NCI-H2196 (cell line): ENCODE results near the gene CACNA1C.
A peak's percentile ranks its signal among the peaks of the same experiment; 100 is the strongest.

Experiments
- DNase-seq: peaks from one replicate; lab custom pipeline; 2025; ENCODE audit not compliant: unreplicated experiment; lab: John Stamatoyannopoulos, UW

The CACNA1C gene

DNA sequence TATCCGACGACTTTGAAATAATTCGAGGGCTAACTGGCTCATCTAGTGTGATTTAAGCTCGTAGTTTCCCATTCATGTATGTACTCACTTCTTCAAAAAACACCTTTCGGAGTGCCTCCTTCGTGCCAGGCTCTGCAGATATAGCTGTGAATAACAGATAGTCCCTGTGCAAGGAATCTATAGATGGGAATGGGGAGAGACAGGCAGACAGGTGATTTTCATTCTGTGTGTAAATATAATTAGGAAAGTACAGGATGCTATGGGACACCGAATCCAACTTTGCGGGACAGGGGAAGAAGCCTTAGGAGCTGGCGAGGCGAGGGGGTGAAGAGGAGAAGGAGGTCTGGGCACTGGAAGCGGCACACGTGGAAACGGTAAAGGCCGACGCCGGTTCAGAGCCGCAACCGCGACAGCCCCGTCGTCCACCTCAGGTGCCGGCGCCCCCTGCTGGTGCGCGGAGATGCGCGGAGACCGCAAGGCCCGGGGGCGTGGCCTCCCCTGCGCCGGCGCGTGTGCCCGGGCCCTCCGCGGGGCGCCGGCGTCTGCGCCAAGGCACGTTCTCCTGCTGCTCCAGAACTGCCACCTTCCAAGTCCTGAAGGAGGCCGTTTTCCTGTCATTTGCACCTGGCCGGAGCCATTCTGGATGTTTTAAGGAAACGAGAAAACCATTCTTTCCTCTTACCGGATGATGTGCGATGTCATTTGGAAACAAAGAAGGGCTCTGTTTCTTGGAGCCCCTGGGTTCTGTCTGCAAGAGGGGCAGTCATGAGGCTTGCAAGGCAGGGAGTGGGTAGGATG lies 18.0 kb upstream of the CACNA1C start:
- DNase-seq = no peak

DNA sequence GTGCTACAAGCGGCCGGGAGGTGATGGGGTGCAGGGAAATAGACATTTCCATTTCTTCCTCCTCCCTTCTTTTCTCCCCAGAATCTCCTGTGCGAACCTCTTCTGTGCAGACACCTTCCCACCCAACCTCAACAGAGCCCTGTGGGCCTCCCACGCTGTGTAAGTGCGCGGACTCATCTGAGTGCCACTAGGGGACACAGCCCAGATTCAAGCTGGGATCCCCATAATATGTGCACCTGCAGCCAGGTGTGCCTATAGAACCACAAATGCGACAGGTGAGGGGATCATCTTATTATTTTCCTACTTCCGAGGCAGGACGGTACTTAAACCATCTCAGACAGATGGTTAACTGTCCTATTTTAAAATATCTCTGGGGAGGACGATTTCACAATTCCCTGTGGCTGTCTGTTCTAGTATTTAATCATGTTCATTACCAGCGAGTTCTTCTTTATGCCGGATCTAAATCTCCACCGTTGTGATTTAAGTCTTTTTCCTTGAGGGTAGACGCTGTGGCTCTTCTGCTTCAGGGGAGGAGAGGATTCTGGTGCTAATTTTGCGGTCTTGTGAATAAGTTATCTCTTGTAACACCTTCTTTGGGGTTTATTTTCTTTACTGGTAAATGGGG lies 17.2 kb upstream of the CACNA1C start:
- no peak for DNase-seq

DNA sequence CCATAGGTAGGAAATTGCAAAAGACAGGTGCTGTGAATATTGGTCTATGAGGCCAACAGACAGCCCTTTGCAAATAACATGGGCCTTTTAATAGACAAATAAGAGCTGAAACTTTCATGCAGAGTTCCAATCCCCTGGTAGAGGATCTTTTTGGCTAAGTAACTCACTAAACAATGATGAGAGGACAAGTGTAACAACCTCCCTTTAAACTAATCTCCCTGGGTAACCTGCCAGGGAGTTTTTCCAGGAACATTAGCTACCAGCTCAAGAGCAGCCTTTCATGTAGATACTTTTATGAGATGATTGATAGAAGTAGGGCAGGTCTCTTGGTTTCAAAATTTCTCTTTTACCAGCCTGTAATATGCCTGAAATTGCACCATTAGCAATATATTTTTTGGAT lies 13.8 kb upstream of the CACNA1C start:
- no peak for DNase-seq

DNA sequence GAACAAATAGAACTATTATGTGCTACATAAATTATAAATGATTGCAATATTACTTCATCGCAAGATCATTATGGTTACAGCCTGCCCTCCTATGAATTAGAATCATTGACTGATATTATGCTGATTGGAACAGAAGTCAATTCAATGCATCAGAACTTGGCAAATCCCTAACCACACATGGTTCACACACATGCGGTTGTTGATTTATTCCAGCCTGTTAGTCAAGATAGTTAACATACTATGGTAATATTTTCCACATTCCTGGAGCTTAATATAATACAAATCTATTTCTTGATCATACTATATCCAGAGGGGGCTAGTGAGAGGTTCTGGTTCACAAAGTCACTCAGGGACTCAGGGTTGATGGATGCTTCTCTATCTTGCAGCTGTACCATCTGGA lies 9.7 kb upstream of the CACNA1C start:
- DNase-seq = no peak

DNA sequence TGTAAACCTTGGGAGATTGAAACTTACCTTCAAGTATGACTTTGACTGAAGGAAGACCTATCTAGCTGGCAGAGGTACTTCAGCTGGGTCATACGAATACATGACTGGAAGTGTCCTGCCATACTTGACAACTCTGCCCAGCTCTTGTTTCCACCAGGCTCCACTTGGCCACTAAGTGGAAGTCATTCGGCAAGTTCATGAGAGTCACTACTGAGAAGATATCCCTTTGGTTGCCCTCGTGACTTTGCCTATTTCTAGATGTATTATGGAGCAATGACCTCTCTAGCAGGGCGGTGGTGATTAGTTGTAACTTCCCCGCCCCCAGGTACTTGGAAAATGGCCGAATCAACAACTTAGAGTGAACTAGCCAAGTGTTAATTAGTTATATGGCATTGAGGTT lies 8.6 kb upstream of the CACNA1C start:
- no peak for DNase-seq

DNA sequence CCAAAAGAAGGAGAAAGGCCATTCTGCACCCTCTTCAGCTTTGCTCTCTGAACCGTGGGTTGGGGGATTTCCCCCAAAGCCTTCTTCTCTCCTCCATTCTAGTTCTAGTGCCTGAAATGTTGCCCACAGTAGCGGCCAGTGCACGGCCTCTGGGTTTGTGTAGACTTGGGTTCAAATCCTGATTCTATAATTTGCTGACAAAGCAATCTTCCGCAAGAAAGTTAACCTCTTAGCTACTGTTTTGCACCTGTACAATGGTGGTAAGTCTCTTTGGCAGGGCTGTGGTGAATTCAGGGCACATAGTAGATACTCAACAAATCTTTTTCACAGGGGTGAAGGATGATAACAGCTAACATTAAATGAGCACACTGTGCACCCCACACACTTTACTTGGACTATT lies 5.8 kb upstream of the CACNA1C start:
- no peak for DNase-seq

DNA sequence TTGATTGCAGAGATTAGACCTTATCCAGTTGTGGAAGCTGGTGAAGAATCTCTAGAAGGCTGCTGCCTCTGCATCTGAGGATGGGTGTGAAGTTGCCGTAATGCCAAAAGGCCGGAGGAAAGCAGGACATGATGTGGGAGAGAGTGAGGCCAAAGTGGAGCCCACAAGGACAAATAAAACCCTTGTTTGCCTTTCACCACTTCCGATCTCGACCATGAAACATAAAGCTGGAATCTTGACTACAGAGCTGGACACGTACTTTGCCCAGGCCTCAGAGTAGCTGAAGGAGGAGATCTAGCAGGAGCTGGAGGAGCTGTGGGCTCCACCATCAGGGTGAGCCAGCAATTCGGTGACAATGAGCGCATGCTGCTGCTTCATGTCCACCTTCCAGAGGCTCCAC lies 5.0 kb upstream of the CACNA1C start:
- no peak for DNase-seq

DNA sequence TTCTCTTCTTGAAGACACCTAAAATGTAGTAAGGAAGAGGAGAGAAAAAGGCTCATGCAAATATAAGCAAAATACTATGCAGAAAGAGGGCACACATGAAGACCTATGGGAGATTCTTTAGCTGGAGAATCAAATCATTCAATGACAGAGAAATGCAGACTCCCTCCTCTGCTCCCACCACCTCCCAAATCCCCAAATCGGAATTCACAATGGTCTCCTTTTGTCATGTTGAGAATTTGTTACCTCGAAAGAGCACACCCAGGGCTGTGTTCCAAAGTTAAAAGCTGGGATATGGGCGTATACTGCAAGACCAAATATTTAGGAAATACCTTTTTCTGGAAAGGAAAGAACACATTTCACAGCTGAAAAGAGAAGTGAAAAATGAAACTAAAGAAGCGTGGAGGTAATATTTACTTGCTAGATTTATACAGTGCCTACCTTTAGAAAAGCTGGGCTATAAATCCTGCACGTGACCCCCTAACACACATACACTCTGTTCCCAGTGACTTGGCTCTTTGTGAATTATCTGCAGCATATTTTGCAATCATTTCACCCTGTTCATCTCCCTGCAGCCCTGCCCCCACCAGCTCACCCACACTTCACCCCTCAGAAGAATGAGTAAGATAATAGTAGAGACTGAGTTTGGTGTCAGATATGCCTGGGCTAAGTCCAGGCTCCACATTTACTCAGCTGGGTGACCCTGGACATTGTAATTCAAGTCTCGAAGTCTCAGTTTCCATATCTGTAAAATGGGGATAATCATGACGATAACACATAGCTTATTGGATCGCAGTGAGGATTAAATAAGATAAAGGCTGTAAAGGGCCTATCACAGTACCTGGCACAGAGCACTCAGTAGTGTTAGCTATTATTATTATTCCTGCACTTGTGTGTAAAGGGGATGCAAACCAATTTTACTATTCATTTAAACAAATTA lies 2.9 kb upstream of the CACNA1C start:
- DNase-seq = no peak

DNA sequence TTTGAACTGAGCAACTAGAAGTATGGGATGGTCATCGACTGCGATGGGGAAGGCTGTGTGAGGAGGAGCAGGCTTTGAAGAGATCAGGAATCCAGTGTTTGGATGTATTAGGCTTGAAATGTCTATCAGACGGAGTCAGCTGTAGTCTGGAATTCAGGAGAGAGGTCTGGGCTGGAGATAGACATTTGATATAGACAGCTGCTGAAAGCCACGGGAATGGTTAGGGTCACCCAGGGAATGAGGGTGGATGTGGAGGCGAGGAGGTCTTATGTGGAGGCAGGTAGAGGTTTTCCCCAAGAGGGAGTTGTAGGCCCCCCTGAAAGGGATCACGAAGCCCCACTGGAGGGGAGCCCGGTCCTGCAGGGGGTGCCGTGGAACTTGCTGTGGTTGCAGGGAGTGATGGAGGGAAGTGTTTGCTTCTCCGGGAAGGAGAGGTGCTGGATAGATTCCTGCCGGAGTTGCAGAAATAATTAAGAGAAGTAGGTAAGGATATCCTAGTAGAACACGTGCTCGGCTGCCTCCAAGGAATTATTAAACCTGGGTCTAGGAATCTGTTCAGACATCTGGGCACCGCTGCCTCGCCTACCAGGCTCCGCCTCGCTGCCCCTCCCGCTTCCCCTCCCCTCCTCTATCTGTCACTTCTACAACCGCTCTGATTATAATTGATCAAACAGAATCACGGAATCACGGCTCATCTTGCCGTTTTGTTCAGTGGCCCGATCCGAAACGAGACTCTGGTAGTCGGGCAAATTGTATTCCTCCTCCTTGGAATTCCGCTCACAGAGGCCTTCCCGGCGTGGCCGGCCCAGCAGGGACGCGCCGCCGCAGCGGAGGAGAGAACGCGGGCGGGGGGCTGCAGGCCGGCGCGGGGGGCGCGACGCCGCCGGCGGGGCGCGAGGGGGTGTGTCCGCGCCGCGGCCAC lies 826 bp upstream of the CACNA1C start:
- DNase-seq = no peak

DNA sequence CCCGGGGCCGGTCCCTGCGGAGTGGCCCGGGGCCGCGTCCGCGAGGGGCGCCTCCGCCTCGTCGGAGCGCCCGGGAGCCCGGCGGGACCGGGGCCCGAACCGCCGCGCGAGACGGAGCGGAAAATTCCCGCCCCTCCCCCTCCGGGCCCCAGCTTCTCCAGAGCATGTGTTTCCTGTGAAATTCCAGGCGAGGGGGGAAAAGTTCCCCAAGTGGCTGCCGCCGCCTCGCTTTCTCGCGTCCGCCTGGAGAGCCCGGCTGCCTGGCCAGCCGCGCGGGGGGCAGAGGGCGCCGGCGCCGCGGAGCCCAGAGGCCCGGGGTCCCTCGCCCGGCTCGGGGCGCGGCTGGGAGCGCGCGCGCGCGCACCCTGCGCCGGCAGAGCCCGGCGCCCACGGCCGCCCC lies 904 bp downstream of the CACNA1C start:
- no peak for DNase-seq

DNA sequence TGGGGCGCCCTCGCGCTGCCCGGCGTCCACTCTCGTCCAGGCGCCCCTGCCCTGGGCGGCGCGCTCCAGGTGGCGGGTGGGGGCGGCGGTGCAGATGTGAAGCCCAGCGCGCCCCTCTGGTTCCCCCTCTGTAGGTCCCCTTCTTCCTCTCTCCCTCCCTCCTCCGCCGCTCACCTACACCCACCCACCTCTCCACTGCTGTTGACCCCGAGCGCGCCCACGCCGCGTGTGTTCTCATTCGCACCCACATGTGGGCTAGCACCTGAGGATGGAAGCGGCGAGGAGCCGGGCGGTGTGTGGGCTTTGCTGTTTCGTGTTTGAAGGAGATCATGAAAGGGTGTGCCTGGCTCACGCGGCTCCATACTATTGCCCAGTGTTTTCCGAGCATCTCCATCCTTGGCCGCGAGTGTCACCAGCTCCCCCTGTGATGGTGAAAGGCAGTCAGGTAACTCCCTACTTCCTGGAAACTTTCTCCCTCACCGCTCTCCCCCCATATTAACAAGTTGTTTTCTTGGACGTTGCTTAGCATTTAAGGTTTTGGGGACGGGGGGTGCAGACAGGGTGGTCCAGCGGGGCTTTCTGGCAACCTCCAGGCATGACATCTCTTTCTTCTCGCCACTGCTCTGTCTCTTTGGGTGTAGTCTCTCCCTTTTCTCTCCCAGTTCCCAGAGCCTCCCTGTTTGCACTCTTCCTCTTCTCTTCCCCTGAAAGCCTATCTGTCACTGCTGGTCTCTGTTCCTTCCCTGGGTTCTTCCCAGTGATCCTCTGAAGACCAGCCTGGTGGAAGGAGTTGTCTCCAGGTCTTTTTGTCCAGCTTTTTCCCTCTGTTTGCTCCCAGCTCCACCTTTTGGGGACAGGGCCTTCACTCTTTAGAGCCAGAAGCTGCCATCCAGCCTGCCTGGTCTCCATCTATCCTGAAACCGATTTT lies 1.6 kb downstream of the CACNA1C start:
- no peak for DNase-seq

DNA sequence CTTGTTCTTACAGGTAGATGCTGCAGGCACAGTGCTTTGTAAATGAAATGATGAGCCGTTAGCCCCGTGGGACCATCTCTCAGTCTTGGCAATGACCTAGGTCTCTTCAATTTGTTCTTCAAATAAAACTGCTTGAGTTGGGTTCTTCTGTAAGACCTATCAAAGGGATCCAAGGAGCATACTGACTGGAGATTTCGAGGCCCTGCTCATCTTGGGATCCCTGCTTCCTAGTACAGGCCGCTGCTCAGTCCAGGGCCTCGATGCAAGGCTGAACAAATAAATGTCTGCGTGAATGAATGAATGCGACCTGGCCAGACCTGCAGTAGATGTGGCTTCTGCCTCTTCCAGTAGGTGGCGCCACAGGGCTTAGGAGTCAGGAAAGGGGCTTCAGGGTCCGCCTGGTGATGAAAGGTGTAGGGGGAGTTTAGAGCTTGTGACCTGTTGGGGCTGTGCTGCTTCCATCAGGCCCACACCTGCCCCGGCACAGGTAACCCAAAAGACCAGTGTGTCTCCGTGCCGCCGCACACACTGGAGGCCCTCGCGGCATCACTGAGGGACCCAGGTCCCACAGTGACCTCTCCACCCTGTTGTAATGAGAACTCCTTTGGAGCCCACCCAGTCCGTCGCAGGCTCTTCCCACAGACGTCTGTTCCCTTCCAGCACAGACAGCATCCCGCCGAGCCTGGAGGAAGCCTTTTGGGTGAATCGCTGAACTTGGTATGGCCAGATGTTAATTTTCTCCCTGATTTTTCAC lies 4.4 kb downstream of the CACNA1C start:
- DNase-seq = peak; percentile 14

DNA sequence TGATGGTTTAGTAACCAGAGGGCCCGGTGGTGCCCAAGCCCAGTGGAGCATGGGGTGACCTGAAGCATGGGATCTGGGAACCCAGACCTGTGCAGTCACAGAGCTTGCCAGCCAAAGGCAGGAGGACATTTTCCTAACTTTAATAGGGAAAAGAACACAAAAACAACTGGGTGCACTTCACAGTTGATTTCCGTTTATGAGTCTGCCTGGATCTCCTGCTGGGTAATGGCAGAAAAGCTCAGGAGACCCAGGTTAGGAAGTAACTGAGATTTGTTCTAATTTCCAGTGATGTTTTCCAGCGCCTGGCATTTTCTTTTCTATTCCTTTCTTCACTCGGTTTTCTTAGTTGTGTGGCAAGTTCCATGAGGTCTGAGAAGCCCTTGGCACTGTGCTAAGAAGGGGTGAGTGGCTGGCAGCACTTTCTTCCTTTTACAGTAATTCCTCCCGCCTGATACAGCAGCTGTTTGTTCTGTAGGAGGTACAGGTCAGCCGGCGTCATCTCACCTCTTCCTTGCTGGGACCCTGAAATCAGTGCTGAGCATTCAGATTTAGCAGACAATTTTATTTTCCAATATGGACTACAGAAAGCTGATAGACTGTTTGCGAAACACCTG lies 5.1 kb downstream of the CACNA1C start:
- DNase-seq = no peak

DNA sequence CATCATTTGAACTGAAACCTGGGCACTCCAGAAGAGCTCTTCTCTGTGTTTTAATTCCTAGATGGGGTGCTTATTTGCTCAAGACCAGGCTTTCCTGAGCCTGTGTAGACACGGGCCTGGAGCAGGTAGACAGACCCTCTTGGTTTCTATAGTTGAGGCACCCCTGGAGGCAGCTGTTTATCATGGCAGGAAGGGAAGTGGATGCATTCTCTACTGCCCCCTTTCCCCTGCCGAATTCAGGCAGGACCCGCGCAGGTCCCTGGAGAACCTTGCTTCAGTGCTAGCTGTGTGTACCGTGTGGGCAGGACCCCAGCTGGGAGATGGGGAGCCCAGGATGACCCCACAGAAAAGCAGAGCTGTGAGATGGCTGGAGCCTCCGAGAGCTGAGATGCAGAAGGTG lies 6.0 kb downstream of the CACNA1C start:
- DNase-seq = no peak

DNA sequence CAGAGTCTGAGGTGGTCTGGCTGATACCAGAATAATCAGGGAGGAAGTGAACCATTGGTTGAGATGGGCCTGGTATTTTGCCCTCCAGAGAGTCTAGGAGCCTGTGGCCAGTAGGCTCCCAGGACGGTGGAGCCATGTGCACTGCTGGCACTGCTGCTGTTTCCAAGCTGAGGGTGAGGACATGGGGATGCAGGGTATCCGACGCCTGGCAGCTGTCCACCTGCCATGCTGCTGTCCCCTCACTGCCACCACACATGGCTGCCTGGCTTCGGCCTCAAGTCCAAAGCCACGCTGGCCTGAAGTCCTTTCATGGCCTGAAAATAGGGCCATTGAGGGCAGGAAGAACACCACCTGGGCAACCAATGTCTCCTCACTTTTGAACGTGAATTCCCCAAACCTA lies 8.6 kb downstream of the CACNA1C start:
- no peak for DNase-seq

DNA sequence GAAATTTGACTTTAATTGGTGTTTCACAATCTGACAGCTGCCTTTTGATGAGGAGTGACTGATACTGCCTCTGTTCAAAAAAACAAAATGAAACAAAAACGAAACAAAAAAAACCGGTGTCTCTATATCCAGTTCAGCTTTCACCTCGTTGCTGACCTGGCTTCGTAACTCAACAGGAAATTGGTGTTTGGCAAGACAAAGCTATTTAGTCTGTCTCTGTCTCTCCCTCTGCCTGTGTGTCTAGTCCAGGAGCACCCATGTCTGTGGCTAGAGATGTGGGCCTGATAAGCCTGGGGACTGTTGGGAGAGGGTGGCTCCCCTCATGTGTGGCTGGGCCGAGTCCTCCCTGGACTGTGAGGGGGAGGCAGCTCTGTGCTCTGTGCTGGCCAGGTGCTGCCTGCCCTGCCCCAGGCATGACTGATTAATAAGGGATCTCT lies 11.3 kb downstream of the CACNA1C start:
- no peak for DNase-seq

DNA sequence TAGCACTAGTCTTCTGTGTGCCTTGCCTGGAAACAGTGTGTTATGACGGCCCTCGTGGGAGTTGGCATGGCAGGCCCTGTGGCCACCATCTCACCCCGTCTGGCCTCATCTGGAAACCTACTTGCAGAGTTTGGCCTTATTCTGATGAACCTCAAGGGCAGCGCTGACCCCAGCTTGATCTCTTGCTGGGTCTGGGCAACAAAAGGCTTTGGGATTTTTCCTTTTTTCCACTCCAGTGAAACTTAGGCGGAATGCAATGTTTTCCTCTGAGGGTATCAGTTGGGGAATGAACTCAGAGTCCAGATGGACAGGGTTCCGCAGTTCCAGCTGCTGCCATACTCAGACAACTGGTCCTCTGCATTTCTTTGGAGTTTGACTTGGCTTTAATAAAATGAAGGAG lies 15.9 kb downstream of the CACNA1C start:
- no peak for DNase-seq

DNA sequence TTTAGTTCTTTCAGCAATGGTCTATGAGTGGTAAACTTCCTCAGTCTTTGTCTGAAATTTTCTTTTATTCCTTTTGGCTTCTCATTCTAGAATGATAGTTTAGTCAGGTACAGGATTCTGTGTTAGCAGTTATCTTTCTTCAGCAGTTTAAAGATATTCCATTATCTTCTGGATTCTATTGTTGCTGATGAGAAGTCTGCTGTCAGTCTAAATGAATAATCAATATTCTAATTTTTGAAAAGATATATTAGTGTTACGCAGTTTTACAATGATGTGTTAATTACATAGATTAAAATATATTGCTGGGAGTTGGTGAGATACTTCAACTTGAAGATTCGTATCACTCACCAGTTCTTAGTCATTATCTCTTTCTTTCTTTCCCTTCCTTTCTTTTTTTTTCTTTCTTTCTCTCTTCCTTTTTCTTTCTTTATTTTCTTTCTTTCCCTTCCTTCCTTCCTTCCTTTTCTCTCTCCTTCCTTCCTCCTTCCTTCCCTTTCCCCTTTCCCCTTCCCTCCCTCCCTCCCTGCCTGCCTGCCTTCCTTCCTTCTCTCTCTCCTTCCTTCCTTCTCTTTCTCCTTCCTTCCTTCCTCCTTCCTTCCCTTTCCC lies 17.8 kb downstream of the CACNA1C start:
- no peak for DNase-seq
